Measurements from ENCODE around the gene MAPKBP1.

GRCh38 chr15:41801185-41801584, 26.9 kb downstream of the MAPKBP1 start:
- TF ChIP-seq CTCF (IDR thresholded peaks at IDR 0.05; ENCODE audit: poor library complexity, severe bottlenecking): no peak
- no peak for TF ChIP-seq TAF1 (IDR thresholded peaks at IDR 0.05; ENCODE audit: low read depth)
- TF ChIP-seq RAD21 (conservative IDR thresholded peaks at IDR 0.05): no peak
- TF ChIP-seq EP300 (conservative IDR thresholded peaks at IDR 0.05; ENCODE audit: poor library complexity, severe bottlenecking): no peak
- TF ChIP-seq EZH2 (IDR thresholded peaks at IDR 0.05; ENCODE audit: borderline replicate concordance, insufficient read depth, low read length, poor library complexity, severe bottlenecking): no peak

All from neural cell (in vitro differentiated cells).